Anterior cingulate cortex (tissue), 58 donors: ENCODE data around the gene TEX26.
A peak's percentile ranks its signal among the peaks of the same experiment; 100 is the strongest.

Source experiments
- DNase-seq, 58 donors: peaks; one replicate each; lab custom pipeline; 2025; lab: John Stamatoyannopoulos, UW

The TEX26 gene

DNA sequence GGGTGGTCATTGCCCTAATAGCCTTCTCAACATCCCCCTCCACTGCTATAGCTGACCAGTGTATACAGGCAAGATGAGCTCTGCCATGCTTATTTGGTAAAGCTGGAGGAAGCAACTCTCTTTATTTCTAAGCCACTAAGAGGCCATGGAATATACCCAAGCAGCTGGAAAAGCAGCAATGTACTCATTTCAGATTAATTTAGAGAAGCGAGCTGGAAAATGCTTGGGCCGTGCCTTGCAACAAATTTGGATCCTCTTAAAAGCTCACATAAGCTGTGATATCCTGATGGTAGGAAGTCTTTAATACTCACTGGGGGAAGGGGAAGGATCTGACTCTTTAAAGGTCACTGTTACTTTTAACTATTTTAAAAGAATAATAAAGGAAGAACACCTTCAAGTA lies 77.8 kb downstream of the TEX26 start:
- no peak for DNase-seq

DNA sequence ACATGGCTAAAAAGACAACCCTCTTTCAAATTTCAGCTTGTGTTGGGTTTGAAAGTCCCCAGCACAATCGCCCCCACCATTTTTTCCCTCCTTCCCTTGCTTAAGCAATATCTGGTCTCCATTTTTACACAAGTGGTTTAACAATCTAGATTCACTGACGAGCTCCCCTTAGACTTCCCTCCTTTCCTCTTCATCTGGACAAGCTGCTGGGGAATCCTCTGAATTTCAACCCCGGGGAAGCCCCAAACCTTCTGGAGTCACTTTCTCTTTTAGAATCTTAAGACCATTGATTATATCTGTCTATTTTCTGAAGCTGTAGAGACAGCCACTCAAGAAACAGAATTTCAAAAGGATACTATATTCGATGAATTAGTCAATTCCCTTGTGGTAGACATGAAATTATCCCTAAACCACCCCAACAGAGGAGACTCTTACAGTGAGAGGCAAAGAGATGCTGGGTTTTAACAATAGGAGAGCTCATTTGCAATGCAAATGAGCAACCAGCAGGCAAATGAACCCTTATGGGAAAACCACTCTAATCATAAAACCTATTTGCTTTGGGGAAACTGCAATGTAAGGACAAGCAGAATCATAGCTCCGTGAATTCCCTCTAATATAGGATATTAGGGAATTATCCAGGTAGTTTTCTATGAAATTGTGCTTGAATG lies 78.9 kb downstream of the TEX26 start:
- no peak for DNase-seq

DNA sequence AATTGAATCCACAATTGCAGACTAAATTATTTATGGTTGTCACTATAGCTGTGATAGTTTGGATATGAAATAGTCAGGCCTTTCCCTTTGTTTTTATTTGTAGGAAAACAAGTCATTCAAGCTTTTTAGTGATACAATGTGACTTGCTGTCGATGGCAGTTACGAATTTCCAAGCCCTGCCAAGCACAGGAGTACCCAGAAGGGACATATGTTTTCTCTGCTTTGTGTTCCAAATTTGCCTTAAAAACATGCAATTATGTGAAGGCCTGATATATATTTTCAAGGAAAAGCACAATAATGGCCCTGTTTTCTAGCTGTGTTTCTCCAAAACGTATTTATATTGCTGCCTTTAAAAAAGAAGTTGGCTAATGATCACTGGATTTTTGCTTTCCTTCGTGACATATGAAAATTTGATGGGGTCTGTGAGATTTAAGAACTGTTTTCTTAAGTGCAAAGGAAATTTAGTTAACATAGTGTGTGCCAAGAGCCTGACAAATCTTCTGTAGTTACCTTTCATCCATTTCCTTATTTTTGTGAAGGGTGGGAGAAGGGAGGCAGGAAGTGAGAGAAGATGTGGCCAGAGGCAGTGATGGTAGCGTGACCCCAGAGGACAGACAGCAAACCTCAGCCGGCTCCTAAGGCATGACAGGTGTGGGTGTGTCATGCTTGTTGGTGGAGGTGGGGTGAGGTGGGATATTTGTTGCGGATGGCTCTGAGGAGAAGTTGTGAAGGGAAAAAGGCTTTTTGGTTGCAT lies 79.6 kb downstream of the TEX26 start:
- no peak for DNase-seq

DNA sequence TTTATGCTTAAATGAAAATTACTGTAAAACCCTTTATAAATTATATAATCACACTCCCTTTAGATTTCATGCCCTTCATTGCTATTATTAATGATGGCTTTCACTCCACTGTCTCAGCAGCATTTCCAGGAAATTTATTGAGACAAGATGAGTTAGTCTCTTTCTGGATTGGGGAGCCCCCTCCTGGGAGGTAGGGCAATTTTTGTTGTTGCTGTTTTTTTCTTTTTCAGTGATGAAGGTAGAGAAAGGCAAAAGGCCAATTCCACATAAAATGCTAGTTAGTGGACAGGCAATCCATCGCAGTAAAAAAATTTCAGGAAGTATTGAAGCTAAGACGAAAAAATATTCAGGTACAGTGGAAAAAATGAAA lies 80.2 kb downstream of the TEX26 start:
- DNase-seq: peak in 1 of 58 donors; percentile 10

DNA sequence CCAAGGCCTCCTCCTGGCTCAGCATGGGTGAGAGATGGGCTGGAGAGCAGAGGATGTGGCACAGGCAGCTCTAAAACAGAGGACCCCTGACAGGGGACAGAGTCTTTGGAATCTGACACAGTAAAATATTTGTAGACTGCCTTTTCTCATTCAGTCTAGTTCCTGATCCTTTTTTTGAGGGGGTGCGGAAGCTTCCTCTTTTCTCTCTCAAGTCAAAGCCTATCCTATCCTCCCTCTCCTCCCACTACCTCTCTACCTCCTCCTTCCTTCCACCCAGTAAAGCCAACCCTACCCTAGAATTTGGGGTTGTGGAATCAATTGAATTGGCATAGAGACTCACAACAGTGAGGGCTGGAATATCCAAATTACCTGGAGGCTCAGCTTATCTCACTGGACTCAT lies 82.0 kb downstream of the TEX26 start:
- no peak for DNase-seq

DNA sequence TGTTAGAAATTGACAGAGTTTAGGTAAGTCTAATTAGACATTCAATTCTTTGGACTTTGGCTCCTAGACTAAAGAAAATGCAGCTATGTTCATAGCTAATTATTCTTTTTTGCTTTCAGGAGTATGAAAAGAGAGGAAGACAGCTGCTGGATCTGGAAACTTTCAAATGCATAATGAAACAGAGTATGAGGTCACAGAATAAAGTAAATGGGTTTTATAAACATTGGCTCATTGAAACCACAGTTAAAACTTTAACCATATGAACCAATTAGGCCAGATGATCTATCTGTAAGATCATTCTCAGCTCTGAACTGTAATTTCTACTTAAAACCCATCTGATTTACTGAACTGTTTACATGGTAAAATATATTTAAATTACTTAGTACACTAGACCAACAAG lies 82.7 kb downstream of the TEX26 start:
- DNase-seq: no peak

DNA sequence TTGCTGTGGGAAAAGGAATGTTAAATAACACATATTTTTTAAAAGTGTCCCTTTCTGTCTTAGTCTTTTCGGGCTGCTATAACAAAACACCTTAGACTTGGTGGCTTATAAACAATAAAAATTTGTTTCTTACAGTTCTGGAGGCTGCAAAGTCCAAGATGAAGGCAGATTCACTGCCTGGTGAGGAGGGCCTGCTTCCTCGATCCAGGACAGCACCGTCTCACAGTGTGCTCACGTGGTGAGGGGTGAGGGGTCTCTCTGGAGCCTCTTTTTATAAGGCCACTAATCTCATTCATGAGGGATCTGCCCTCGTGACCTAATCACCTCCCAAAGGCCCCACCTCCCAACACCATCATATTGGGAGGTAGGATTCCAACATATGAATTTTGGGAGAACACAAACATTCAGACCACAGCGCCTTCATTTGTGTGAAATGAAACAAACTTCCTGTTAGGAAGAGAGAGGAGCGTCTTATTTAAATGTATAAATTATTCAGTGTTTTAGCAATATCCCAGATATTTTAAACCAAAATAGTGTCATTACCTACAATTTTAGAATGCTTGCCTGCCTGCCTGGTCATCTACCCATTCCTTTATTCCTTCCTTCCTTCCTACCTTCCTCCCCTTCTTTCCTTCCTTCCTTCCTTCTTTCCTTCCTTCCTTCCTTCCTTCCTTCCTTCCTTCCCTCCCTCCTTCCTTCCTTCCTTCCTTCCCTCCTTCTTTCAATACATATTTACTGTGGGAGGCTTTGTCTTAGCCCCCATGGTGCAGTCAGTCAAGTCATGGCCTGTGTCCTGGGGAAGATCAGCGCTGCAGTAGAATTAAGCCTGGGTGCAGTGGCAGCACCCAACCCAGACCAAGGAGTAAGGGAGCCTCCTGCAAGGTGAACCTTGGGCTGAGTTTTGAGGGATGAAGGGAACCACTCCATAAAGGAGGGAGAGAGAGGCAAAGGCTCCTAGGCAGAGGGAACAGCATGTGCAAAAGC lies 84.2 kb downstream of the TEX26 start:
- DNase-seq: no peak

DNA sequence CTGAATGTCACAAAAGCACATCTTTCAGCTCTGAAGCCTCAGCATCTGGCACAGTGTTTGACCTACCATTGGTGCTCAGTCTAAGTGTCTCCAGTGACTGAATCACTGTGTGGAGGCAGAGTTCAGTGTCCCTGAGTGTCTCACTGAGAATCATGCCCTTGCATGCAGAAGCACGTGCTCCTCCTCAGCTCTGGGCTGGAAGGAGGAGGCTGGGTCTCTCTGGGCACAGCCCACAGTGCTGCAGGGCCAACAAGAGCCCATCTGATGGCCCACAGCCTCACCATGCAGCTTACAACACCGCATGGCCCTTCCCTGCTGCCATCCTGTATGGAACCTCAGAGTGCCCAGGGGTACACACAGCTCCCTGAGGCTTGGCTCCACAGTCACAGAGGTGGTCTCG lies 86.1 kb downstream of the TEX26 start:
- no peak for DNase-seq

DNA sequence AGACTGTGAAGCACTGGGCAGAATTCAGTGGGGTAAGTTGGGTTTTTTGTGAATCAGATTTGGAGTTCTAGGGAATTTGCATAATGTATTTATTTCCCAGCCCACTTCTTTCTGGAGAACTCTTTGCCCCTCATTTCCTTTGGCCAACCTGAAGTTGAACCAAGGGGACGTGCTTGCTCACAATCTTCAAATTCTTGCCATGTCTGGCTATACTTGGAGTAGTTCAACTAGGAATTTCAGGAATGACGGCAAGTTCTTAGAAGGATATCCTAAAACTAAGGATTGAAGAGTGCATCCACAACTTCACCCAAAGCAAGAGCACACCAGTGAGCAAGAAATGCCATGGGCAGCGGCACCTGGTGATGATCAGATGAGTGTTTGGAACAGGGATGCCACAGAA lies 88.5 kb downstream of the TEX26 start:
- DNase-seq: no peak

DNA sequence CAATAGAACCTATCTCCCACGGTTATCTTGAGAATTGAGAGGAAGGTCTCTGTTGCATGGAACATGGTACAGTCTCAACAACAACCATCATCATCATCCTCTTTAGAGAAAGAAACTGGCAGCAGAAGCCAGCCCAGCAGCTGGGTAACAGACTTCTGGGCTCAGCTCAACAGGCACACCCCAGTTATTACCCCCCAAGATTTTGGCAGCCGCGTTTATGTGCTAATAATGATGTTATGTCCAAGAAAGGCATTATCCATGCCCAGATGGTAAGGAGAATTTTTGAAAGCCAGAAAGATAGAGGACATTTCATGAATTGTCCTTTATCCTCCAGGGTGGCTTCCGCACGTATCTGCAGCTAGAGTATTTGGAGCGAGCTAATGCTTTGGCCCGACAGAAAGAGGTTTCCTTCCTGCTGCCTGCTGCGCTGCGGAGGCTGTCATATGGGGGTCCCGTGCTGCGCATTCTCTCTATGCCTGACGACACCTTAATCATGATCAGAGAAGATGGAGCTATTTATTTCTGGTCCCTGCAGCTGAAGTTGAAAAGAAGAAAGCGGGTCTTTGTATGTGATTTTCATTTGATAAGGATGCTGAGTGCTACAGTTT lies 89.9 kb downstream of the TEX26 start:
- peak in 7 of 58 donors; percentile 14 to 33 (median 24) for DNase-seq

DNA sequence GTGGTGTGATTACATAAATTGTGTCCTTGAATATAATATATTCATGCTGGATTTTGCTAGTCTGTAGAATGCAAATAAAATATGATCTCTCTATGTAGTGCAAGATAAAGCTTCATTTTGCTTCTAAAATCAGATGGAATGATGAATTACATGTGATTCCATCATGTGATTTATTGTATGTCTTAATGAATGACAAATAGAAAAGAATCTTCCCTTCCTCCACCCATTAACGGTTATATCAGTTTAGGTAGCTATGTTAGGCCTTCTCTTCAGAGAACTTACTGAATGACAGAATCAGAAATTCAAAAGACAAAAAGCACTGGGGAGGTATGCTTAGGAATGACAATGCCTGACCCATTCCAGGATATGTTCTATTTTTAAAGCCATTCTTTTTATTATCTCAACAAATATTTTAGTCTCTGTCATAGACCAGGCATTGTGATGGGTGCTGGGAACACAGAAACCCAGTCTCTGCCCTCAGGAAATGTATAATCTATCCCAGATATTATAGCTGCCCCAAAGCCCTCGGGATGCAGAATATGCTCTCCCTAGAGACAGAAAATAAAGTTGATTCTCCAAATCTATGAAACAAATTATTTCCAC lies 90.6 kb downstream of the TEX26 start:
- DNase-seq: no peak
